K562 (cell line): ENCODE data around the gene TAGLN3. TPM values are rescaled to one million over a fixed set of nuclear protein-coding genes. Genes with fewer than 3 reads are reported as not detected.

Experiments used
- ATAC-seq: fragments of 200-7000 bp; cut with Tn5 transposase; 3 replicates; pipeline ENCODE4 v1.9.1; 2020; ENCODE audit warnings: moderate library complexity
- BruUV-seq: library from RNA; stranded (reverse); fragments of 400-500 nt; replicated peaks from 2 replicates; lab custom pipeline; 2021; lab: Mats Ljungman, UMichigan
- CTCF ChIA-PET: fragments of 300-600 bp; formaldehyde crosslinking; extraction: SDS; loops from one replicate; lab custom pipeline; 2021; ENCODE audit warnings: low intra/inter-chr PET ratio; lab: Yijun Ruan, JAX
- POLR2A ChIA-PET: fragments of 300-600, 350-650 bp; sonication (Branson Sonifier 250); formaldehyde crosslinking; extraction: SDS; loops from one replicate; lab custom pipeline; 2021; ENCODE audit warnings: antibody characterized with exemption, inconsistent platforms; lab: Yijun Ruan, JAX
- DNase-seq, 4 experiments: peaks; one replicate each; pipeline versions ENCODE4 v3.0.0 to v3.0.0-alpha.2; 2011 to 2018; ENCODE audit warnings: low spot score in 3 of 4, mixed read lengths in 3 of 4; ENCODE audit errors: extremely low read depth in 1 of 4
- FAIRE-seq: peaks from 2 replicates; lab custom pipeline; 2011; peaks lifted over from hg19 to GRCh38; lab: Jason Lieb, UNC
- H2AFZ ChIP-seq: 2 replicates; pipeline ENCODE4 v1.6.0; 2011; ENCODE audit warnings: low read depth, low read length, control low read depth, inconsistent platforms
- H3K27ac ChIP-seq: fragments of 200-600 bp; 3 replicates; pipeline ENCODE4 v1.8.0; 2011; ENCODE audit warnings: low read depth, mild to moderate bottlenecking, control low read depth, inconsistent platforms, low read length, moderate library complexity, mixed read lengths; ENCODE audit errors: extremely low read depth
- H3K27me3 ChIP-seq, 2 experiments: fragments of 300-600 bp in 1 of 2; 2 replicates in 1 of 2; 3 replicates in 1 of 2; pipeline versions ENCODE4 v1.6.0 to v1.8.0; 2011; ENCODE audit warnings: inconsistent platforms in 2 of 2, low read length in 2 of 2, mild to moderate bottlenecking in 1 of 2, mixed read lengths in 1 of 2, moderate library complexity in 1 of 2; ENCODE audit not compliant: control insufficient read depth in 2 of 2, insufficient read depth in 2 of 2
- H3K36me3 ChIP-seq: fragments of 300-600 bp; 3 replicates; pipeline ENCODE4 v1.8.0; 2011; ENCODE audit warnings: mild to moderate bottlenecking, low read length, inconsistent platforms; ENCODE audit not compliant: control insufficient read depth, insufficient read depth
- H3K4me1 ChIP-seq, 2 experiments: fragments of 200-600 bp in 1 of 2; replicated peaks in 1 of 2; 2 replicates in 1 of 2; 3 replicates in 1 of 2; pipeline versions ENCODE4 v1.5.1 to v1.8.0; 2011; ENCODE audit warnings: inconsistent platforms in 2 of 2, low read length in 2 of 2, mild to moderate bottlenecking in 1 of 2, mixed read lengths in 1 of 2, moderate library complexity in 1 of 2; ENCODE audit not compliant: control insufficient read depth in 2 of 2, insufficient read depth in 2 of 2
- H3K4me2 ChIP-seq: 2 replicates; pipeline ENCODE4 v1.6.1; 2011; ENCODE audit warnings: low read length, control low read depth, inconsistent platforms, mixed read lengths; ENCODE audit not compliant: insufficient read depth
- H3K4me3 ChIP-seq: fragments of 200-600 bp; sonication (generic), shearing (Covaris generic); 2 replicates; pipeline ENCODE4 v1.5.1; 2016; ENCODE audit warnings: control low read depth, inconsistent platforms
- H3K79me2 ChIP-seq: fragments of 200-600 bp; 3 replicates; pipeline ENCODE4 v1.8.0; 2011; ENCODE audit warnings: low read length, inconsistent platforms; ENCODE audit not compliant: control insufficient read depth, insufficient read depth
- H3K9ac ChIP-seq, 2 experiments: 2 replicates each; pipeline versions ENCODE4 v1.6.0 to v1.6.1; 2011; ENCODE audit warnings: low read depth in 2 of 2, low read length in 2 of 2, control low read depth in 1 of 2, inconsistent platforms in 1 of 2, mild to moderate bottlenecking in 1 of 2, mixed read lengths in 1 of 2; ENCODE audit not compliant: insufficient read depth in 1 of 2
- H3K9me1 ChIP-seq: one replicate; pipeline ENCODE4 v1.6.0; 2011; ENCODE audit warnings: inconsistent platforms, mild to moderate bottlenecking, low read length, moderate library complexity; ENCODE audit not compliant: control insufficient read depth, insufficient read depth
- H3K9me3 ChIP-seq: replicated peaks from 2 replicates; pipeline ENCODE4 v1.5.1; 2011; ENCODE audit warnings: low read depth, low read length, inconsistent platforms; ENCODE audit not compliant: control insufficient read depth, insufficient read depth
- H4K20me1 ChIP-seq: replicated peaks from 2 replicates; pipeline ENCODE4 v1.6.1; 2011; ENCODE audit warnings: low read length, inconsistent platforms, mixed read lengths; ENCODE audit not compliant: control insufficient read depth, insufficient read depth
- CREB3 ChIP-seq: fragments of 450-650 bp; conservative IDR thresholded peaks from 2 replicates; pipeline ENCODE4 v1.6.1; 2016; ENCODE audit warnings: missing genetic modification characterization, low read depth, mild to moderate bottlenecking, missing compliant biosample characterization, moderate library complexity
- CTCFL ChIP-seq: IDR thresholded peaks from 2 replicates; pipeline ENCODE4 v1.6.1; 2011; ENCODE audit warnings: borderline replicate concordance, low read depth, mild to moderate bottlenecking, moderate library complexity, low read length; ENCODE audit not compliant: insufficient read depth, poor library complexity, severe bottlenecking
- FOXJ2 ChIP-seq: fragments of 200-800 bp; sonication (Bioruptor generic); IDR thresholded peaks from 2 replicates; pipeline ENCODE4 v1.6.1; 2016; ENCODE audit warnings: missing genetic modification characterization, missing compliant biosample characterization
- GABPB2 ChIP-seq: fragments of 250-450 bp; sonication (Bioruptor Pico); conservative IDR thresholded peaks from 2 replicates; pipeline ENCODE4 v1.5.1; 2021; ENCODE audit warnings: mild to moderate bottlenecking
- MAFG ChIP-seq: fragments of 450-650 bp; conservative IDR thresholded peaks from 2 replicates; pipeline ENCODE4 v1.6.1; 2016; ENCODE audit warnings: missing genetic modification characterization, missing compliant biosample characterization
- NFE2L1 ChIP-seq: fragments of 450-650 bp; IDR thresholded peaks from 2 replicates; pipeline ENCODE4 v1.6.1; 2016; ENCODE audit warnings: missing genetic modification characterization, low read depth, mild to moderate bottlenecking, missing compliant biosample characterization, moderate library complexity, borderline replicate concordance
- NR1H2 ChIP-seq: sonication (generic); formaldehyde crosslinking; IDR thresholded peaks from 2 replicates; pipeline ENCODE4 v1.4.0; 2020; ENCODE audit warnings: mild to moderate bottlenecking, missing genetic modification reagents
- SFPQ ChIP-seq: fragments of 200-400 bp; formaldehyde crosslinking; IDR thresholded peaks from 2 replicates; pipeline ENCODE4 v1.6.1; 2017; ENCODE audit warnings: mild to moderate bottlenecking, low read depth, low read length, moderate library complexity
- SMARCA4 ChIP-seq: fragments of 450-650 bp; IDR thresholded peaks from 2 replicates; pipeline ENCODE4 v1.6.1; 2016
- TCFL5 ChIP-seq: fragments of 250-450 bp; sonication (Bioruptor Pico); conservative IDR thresholded peaks from 2 replicates; pipeline ENCODE4 v1.6.1; 2021; ENCODE audit warnings: mild to moderate bottlenecking, moderate library complexity, matching md5 sums
- ZBTB2 ChIP-seq: fragments of 450-650 bp; IDR thresholded peaks from 2 replicates; pipeline ENCODE4 v1.6.1; 2016; ENCODE audit warnings: antibody characterized with exemption
- ZNF431 ChIP-seq: sonication (generic); formaldehyde crosslinking; IDR thresholded peaks from 2 replicates; pipeline ENCODE4 v1.8.0; 2022; ENCODE audit warnings: mild to moderate bottlenecking, missing genetic modification reagents
- WGBS: fragments of 100-300 bp; shearing (Covaris generic); methylation state at CpG from one replicate; pipeline ENCODE4 v1.1.6; 2016; ENCODE audit warnings: low coverage, mixed read lengths; ENCODE audit not compliant: insufficient coverage; ENCODE audit errors: missing lambda C conversion rate; 5-methylcytosine and 5-hydroxymethylcytosine counted together
- in situ Hi-C: fragments of 300-500 bp; cut with MboI; formaldehyde crosslinking; loops from 4 replicates; pipeline ENCODE4 v1.15.0; 2018; ENCODE audit warnings: inconsistent platforms, mixed read lengths
- intact Hi-C: fragments of 100-400 bp; cut with micrococcal nuclease; formaldehyde crosslinking; loops from 2 replicates; pipeline ENCODE4 v1.14.2; 2022
- polyA plus RNA-seq, 8 experiments: library from polyadenylated mRNA; depleted of rRNA in 4 of 8; stranded (reverse) in 5 of 8; unstranded in 3 of 8; fragments of >200 nt; fragmentation: Nextera tagmentation in 2 of 8; fragmentation: Illumina TruSeq in 1 of 8; extraction: Ambion mirVana in 2 of 8; extraction: Trizol in 1 of 8; gene quantifications; 2 replicates each; pipeline versions ENCODE4 v1.2.1 to v1.2.3, GENCODE V29; 2011 to 2014; ENCODE audit warnings: inconsistent platforms in 1 of 8, missing spikeins in 1 of 8
- total RNA-seq, 7 experiments: library from RNA; depleted of rRNA in 6 of 7; stranded (reverse); fragments of >200 nt in 6 of 7; fragmentation: Illumina TruSeq in 2 of 7; extraction: Trizol in 2 of 7; gene quantifications; 2 replicates each; pipeline versions ENCODE4 v1.2.1 to v1.2.3, GENCODE V29; 2011 to 2021; ENCODE audit warnings: low replicate concordance in 1 of 7

The TAGLN3 gene
- total and polyA plus RNA-seq, 9 of the 15 experiments (the other 6 are each of a cell fraction or from before 2014, with no cell fraction given) = 0.06 TPM; not detected in 7

GRCh38 chr3:111998636-111999483 lies at the start of gene TAGLN3 (continued):
- no peak for TF ChIP-seq ZBTB2
- TF ChIP-seq SMARCA4 = no peak
- TF ChIP-seq CREB3 (tag) = no peak
- no peak for TF ChIP-seq MAFG (tag)
- TF ChIP-seq ZNF431 (CRISPR knock-in tag) = no peak

GRCh38 chr3:111949712-111950111 lies 49.0 kb upstream of the TAGLN3 start:
- ATAC-seq = no peak
- Histone ChIP-seq H3K9me3 (no peaks in the 10 kb centered on the region), H3K27ac (no peak overlapping the region), H3K9me1 (no peaks in the 10 kb centered on the region), H3K4me1 (no peaks in the 10 kb centered on the region), H3K4me2 (no peak overlapping the region), H2AFZ (no peak overlapping the region), H4K20me1 (no peaks in the 10 kb centered on the region), H3K27me3 (peaks cover 0 to 6% of the 10 kb centered on the region in 2 experiments; a peak in 1 of 5 replicates), H3K9ac (no peak overlapping the region), H3K79me2 (no peaks in the 10 kb centered on the region), H3K36me3 (no peaks in the 10 kb centered on the region), H3K4me3 (no peak overlapping the region)
- WGBS = 0% methylated on average over 3 of the region's 3 CpGs
- no TSS peak for BruUV-seq
- FAIRE-seq = no peak
- ChIA-PET POLR2A (no interaction called here), CTCF (no interaction called here)
- in situ Hi-C loops (no loop called here), intact Hi-C loops (no loop called here)
- DNase-seq = no peak
- TF ChIP-seq CTCFL = no peak
- no peak for TF ChIP-seq NFE2L1 (tag)
- no peak for TF ChIP-seq FOXJ2 (tag)
- TF ChIP-seq TCFL5 (CRISPR knock-in tag) = no peak
- no peak for TF ChIP-seq NR1H2 (CRISPR knock-in tag)
- TF ChIP-seq GABPB2 (CRISPR knock-in tag) = no peak
- TF ChIP-seq SFPQ = no peak
